DOHH2 (cell line): ENCODE results near the gene TFCP2.

Experiments used
- H3F3A ChIP-seq: fragments of 200-600 bp; sonication (generic), shearing (Covaris generic); 2 replicates; pipeline ENCODE4 v1.6.0; 2016; ENCODE audit warnings: antibody characterized with exemption, mild to moderate bottlenecking; ENCODE audit not compliant: control insufficient read depth, insufficient read depth
- H3K27ac ChIP-seq: fragments of 200-600 bp; sonication (generic); 2 replicates; pipeline ENCODE4 v1.5.1; 2014; ENCODE audit warnings: low read depth, mild to moderate bottlenecking, low read length, moderate library complexity
- H3K27me3 ChIP-seq: fragments of 200-600 bp; sonication (generic); 2 replicates; pipeline ENCODE4 v1.6.1; 2014; ENCODE audit warnings: mild to moderate bottlenecking, low read length, mixed read lengths; ENCODE audit not compliant: control insufficient read depth
- H3K36me3 ChIP-seq: fragments of 200-600 bp; sonication (generic); 2 replicates; pipeline ENCODE4 v1.6.1; 2014; ENCODE audit warnings: mild to moderate bottlenecking, low read length, moderate library complexity, mixed read lengths; ENCODE audit not compliant: control insufficient read depth
- H3K4me1 ChIP-seq: fragments of 200-600 bp; sonication (generic); 2 replicates; pipeline ENCODE4 v1.6.1; 2014; ENCODE audit warnings: mild to moderate bottlenecking, low read length, mixed read lengths; ENCODE audit not compliant: control insufficient read depth
- H3K4me2 ChIP-seq: fragments of 200-600 bp; sonication (generic); 2 replicates; pipeline ENCODE4 v1.6.0; 2014; ENCODE audit warnings: mild to moderate bottlenecking, low read length, moderate library complexity
- H3K4me3 ChIP-seq: fragments of 200-600 bp; sonication (generic); 2 replicates; pipeline ENCODE4 v1.5.1; 2014; ENCODE audit warnings: mild to moderate bottlenecking, low read length, mixed read lengths
- H3K79me2 ChIP-seq: fragments of 200-600 bp; sonication (generic); 2 replicates; pipeline ENCODE4 v1.6.1; 2014; ENCODE audit warnings: mild to moderate bottlenecking, low read length, mixed read lengths; ENCODE audit not compliant: control insufficient read depth
- H3K9me2 ChIP-seq: fragments of 200-600 bp; sonication (generic); replicated peaks from 2 replicates; pipeline ENCODE4 v1.6.1; 2014; ENCODE audit warnings: mild to moderate bottlenecking, low read length, mixed read lengths; ENCODE audit not compliant: control insufficient read depth
- H3K9me3 ChIP-seq: fragments of 200-600 bp; sonication (generic); 2 replicates; pipeline ENCODE4 v1.6.1; 2014; ENCODE audit warnings: antibody characterized with exemption, low read length, mixed read lengths; ENCODE audit not compliant: control insufficient read depth, insufficient read depth
- H4K20me1 ChIP-seq: fragments of 200-600 bp; sonication (generic); 2 replicates; pipeline ENCODE4 v1.6.0; 2014; ENCODE audit warnings: low read depth, mild to moderate bottlenecking, antibody characterized with exemption, low read length, moderate library complexity; ENCODE audit not compliant: control insufficient read depth, insufficient read depth
- EZH2phosphoT487 ChIP-seq: fragments of 200-600 bp; sonication (generic); IDR thresholded peaks from 2 replicates; pipeline ENCODE4 v1.6.1; 2017; ENCODE audit warnings: borderline replicate concordance, mild to moderate bottlenecking, antibody characterized with exemption, low read length, moderate library complexity, mixed read lengths
- TF ChIP-seq, protein P1 (sequence below): fragments of 200-600 bp; sonication (generic); IDR thresholded peaks from one replicate; pipeline ENCODE4 v1.5.1; 2014; ENCODE audit warnings: antibody characterized with exemption, mild to moderate bottlenecking, low read depth, low read length; ENCODE audit not compliant: poor library complexity, severe bottlenecking

The TFCP2 gene

GRCh38 chr12:51171884-51172514 is 936 bp downstream of the TFCP2 start:
- Histone ChIP-seq H3K27ac (no peak overlapping the region), H3F3A (0 out of 2 replicates have a peak, but pooled peaks cover 5% of the 10 kb centered on the region), H3K9me3 (no peaks in the 10 kb centered on the region), H3K36me3 (0 out of 2 replicates have a peak, but pooled peaks cover 3% of the 10 kb centered on the region), H3K27me3 (0 out of 2 replicates have a peak, but pooled peaks cover 2% of the 10 kb centered on the region), H3K4me1 (peaks cover 12% of the 10 kb centered on the region), H3K79me2 (peaks cover 43% of the 10 kb centered on the region), H3K4me3 (peak overlapping the region; percentile 89), H3K4me2 (peak overlapping the region; percentile 81), H3K9me2 (no peaks in the 10 kb centered on the region), H4K20me1 (no peaks in the 10 kb centered on the region)
- TF ChIP-seq, protein P1, sequence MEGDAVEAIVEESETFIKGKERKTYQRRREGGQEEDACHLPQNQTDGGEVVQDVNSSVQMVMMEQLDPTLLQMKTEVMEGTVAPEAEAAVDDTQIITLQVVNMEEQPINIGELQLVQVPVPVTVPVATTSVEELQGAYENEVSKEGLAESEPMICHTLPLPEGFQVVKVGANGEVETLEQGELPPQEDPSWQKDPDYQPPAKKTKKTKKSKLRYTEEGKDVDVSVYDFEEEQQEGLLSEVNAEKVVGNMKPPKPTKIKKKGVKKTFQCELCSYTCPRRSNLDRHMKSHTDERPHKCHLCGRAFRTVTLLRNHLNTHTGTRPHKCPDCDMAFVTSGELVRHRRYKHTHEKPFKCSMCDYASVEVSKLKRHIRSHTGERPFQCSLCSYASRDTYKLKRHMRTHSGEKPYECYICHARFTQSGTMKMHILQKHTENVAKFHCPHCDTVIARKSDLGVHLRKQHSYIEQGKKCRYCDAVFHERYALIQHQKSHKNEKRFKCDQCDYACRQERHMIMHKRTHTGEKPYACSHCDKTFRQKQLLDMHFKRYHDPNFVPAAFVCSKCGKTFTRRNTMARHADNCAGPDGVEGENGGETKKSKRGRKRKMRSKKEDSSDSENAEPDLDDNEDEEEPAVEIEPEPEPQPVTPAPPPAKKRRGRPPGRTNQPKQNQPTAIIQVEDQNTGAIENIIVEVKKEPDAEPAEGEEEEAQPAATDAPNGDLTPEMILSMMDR = no peak
- TF ChIP-seq EZH2phosphoT487 = no peak

DNA sequence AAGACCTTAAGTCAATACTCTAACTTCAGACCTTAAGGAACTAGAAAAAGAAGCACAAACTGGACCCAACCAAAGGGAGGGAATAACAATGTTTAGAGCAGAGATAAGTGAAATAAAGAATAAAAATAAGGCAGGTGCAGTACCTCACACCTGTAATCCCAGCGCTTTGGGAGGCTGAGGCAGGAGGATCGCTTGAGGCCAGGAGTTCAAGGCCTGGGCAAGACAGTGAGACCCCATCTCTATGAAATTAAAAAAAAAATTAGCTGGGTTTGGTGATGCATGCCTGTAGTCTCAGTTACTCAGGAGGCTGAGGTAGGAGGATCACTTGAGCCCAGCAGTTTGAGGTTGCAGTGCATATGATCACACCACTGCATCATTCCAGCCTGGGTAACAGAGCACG is 9.1 kb downstream of the TFCP2 start:
- H3K79me2 ChIP-seq = peaks cover 65% of the 10 kb centered on the region
- H3K4me3 ChIP-seq = no peak overlapping the region
- H3K36me3 ChIP-seq = no peaks in the 10 kb centered on the region
- no peaks in the 10 kb centered on the region for H4K20me1 ChIP-seq
- H3K9me2 ChIP-seq = no peaks in the 10 kb centered on the region
- no peak overlapping the region for H3K4me2 ChIP-seq
- TF ChIP-seq EZH2phosphoT487 = no peak
- TF ChIP-seq, protein P1 = no peak
- H3F3A ChIP-seq = no peaks in the 10 kb centered on the region
- no peaks in the 10 kb centered on the region for H3K27me3 ChIP-seq
- H3K27ac ChIP-seq = no peak overlapping the region
- H3K9me3 ChIP-seq = no peaks in the 10 kb centered on the region
- no peaks in the 10 kb centered on the region for H3K4me1 ChIP-seq

GRCh38 chr12:51162217-51162616 is 10.7 kb downstream of the TFCP2 start:
- no peak overlapping the region for H3K4me3 ChIP-seq
- H3K9me3 ChIP-seq = no peaks in the 10 kb centered on the region
- peaks cover 54% of the 10 kb centered on the region for H3K79me2 ChIP-seq
- no peak overlapping the region for H3K27ac ChIP-seq
- no peaks in the 10 kb centered on the region for H3K27me3 ChIP-seq
- H3K36me3 ChIP-seq = no peaks in the 10 kb centered on the region
- no peaks in the 10 kb centered on the region for H4K20me1 ChIP-seq
- no peaks in the 10 kb centered on the region for H3K9me2 ChIP-seq
- H3K4me1 ChIP-seq = no peaks in the 10 kb centered on the region
- no peak overlapping the region for H3K4me2 ChIP-seq
- H3F3A ChIP-seq = no peaks in the 10 kb centered on the region
- no peak for TF ChIP-seq EZH2phosphoT487
- TF ChIP-seq, protein P1 = no peak
